ENCODE results near the gene GRIK2.

The GRIK2 gene

DNA sequence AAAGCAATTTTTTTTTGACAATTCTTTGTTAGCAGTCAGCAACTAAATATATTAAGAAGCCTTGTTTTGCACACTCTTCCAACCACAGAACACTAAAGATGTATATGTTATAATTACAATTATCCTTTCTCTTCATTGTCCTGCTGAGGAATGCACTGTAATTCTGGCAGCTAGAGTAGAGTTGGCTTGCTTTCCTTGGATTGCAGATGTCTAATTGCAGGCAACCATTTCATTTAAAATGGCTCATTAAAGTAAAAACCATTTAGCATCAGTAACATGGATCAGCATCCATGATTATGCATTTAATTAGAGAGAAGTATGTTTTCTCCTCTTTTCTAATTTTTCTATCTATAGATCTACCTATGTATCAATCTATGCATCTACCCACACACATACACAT is 335.4 kb downstream of the GRIK2 start:
- no peak for FAIRE-seq

DNA sequence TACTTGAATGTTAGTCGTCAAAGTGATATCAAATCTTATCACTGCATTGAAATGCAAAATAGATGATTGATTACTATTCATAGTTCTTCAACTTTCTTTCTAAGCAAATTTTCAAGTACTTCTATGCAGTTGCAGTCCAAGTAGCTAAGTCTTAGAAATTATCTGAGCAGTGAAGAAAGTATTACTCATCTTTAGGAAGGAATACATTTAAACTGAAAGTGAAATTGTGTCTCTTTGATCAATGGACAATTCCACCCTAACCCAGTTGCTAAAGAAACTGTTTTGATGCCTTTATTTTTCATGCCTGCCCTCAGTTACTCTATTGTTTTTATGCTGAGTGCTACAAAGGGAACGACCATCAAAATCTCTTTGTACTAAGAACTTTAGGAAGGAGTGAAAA is 337.4 kb downstream of the GRIK2 start:
- FAIRE-seq: no peak

DNA sequence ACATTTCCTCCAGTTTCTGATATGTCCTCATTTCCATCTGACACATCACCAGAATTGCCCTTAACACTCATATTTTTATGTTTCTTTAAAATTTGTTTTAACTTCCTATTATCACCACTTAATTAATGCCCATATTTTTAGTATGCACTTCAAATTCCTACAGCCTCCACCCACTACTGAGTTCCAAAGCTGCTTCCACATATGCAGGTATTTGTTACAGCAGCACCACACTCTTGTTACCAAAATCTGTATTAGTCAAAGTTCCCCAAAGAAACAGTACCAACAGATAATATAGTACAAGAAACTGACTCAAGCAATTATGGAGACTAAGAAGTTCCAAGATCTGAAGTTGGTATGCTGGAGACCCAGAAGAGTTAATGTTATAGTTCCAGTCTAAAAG is 340.4 kb downstream of the GRIK2 start:
- FAIRE-seq: no peak

DNA sequence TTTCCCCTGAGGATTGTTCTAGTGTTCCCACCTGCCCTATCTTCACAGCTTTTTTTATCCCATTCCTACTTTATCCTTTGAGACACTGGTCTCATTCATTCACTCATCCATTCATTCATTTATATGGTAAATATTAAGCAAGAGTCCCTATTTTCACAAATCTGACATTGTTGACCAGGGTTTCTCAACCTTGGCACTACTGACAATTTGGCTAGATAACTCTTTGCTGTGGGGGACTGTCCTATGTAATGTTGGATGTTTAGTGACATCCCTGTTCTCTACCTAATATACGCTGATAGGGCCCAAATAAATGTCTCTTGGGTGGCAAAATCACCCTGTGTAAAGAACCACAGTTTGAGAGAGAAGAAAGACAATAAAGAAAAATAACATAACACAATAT is 345.0 kb downstream of the GRIK2 start:
- no peak for FAIRE-seq

DNA sequence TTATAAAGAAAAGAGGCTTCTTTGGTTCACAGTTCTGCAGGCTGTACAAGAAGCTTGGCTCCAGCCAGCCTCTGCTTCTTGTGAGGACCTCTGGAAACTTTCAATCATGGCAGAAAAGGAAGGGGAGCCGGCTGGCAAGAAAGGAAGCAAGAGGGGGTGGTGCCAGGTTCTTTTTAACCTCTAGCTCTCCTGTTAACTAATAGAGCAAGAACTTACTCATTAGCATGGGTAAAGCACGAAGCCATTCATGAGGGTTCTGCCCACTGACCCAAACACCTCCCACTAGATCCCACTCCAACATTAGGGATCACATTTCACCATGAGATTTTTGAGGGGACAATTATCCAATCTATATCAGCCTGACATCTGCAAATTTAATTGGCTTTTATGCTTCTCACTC is 347.1 kb downstream of the GRIK2 start:
- no peak for FAIRE-seq

DNA sequence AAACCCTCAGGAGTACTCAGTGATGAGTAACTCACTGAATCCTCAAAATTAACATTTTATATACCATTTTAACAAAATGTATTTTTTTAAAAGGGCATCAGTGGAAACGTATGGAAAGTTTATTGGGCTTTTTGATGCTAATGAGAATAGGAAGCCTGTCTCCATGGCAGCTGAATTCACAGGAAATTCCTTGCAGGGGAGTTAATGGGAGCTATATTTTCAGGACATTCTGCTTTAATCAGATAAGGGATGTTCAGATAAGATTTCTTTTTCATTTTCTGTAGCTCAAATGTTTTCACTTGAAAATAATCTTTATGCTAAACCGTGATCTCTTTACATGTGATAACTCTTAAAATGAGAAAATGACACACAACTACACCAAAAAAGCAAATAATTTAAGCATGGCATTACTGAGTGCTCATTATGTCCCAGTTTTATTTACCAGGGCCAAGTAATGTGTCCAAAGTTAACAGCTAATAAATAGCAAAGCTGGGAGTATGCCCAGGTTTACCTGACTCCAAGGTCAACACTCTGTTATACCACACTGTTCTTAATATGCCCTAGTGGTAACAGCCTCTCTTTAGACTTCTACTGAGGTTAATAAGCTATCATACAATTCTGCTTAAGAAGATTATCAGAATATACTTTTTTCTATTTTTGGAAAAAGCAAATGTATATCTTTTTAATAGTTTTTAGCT is 348.1 kb downstream of the GRIK2 start:
- FAIRE-seq: no peak

DNA sequence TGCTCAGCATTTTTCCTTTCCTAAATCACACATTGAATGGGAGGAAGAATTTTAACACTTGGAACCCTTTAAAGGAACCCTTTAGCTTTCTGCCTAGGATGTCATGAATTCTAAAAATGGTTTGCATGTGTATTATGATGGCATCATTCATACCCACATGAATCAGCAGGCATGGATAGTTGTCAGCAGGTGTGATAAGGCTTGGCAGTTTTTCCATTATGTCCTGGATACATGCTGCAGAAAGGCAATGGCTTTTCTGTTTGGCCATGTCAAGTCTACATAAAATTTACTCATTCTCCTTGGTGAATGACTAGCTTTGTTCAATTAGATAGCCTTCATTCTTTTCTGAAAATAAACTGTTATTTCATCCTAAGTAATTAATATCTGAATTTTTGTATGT is 353.7 kb downstream of the GRIK2 start:
- no peak for FAIRE-seq

DNA sequence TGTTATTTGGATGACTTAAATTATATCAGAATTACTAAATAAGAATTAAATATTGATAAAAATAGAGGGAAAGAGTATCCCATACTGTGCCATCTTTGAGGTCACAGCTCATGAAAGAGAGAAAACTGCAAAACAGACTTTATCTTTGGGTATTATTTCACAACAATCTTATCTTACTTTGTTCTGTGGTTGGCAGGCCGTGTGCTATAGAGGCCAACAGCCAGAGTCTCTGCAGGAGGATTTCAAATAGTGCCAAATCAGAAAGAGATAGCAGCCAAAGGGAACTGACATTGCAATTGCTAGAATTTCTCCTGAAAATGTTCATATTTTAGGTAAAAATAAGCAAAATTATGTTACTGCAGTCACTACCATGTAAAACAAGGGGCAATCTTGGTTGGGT is 354.2 kb downstream of the GRIK2 start:
- no peak for FAIRE-seq

DNA sequence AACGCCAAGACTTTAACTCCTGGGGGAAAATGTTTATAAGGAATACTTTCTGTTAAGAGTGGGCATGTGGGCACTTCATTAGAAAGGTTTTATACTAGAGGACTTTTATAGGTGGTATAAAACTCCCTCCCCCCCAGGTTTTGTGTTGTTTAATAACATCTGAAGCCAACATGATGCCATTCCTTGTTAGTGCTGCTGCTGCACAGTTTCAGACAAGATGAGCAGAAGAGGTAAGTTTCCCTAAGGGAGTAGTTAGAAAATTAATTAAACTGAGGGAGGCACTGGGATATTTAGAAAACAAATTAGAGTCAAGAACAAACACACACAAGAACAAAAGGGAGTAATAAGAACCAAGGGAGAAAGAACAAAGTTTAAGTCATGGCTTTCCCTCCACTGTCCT is 362.4 kb downstream of the GRIK2 start:
- FAIRE-seq: no peak

DNA sequence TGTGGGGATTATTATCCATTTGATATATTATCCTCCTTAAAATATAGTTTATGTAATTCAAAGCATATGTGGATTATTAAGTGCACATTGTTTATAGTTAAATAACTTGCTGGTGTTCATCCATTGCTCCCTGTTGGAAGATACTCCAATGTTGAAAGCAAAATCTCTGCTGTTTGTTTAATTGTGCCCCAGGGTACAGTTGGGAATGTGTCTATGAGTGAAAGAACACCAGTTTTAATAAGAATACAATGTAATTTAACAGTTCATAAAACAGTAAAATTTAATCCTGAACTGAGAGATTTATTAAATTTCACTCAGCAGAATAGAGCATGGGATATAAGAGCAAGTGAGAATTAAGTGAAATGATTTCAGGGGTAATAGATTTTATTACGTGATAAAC is 364.9 kb downstream of the GRIK2 start:
- no peak for FAIRE-seq

DNA sequence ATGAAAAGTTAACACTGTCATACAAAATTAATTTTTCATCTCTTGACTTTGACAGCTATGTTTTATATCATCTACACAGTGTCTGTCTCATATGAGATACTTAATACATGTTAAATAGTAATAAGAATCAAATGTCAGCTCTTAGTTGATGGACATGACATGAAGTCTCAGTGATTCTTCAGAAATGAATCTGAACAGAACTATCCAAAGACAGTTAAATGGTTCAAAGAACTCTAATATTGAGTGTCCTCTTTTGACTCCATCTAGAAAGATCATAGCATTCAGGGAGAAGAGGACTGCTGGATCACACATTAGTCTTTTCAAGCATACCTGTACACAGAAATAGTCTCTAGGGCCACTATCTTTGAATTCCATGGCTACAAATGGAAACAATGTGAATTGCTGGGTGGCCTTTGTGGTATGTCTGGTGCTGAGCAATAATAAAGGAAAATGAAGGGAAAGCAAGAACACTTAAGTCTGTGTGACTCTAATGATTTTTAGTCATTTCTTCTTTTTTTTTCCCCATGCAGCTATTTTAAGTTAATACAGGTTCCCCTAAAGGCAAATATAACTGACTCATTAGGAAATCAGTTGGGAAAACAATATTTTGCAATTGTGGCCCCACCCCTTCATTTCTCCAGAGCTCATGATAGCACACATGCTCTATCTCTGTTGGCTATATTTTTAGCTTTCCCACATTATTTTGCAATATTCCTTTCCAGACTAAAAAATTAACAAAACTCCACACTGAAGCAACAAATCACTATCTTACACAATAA is 367.5 kb downstream of the GRIK2 start:
- FAIRE-seq: no peak

DNA sequence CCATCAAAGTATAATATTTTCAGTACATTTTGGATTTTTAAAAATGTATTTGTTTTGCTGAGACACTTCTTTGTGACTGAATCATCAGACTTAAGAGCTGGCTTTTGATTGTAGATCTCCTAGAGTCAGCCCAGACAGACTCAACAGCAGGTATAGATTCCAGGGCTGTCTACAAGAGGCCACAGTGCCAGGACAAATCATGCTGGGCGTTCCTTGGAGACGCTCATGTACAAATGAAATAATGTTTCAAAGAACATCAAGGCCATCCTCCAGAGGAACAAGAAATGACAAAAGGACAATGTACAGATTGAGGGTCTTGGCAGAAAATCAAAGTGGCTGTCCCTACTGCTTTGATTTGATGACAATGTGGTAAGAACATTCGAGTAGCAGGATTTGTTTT is 369.3 kb downstream of the GRIK2 start:
- FAIRE-seq: no peak

DNA sequence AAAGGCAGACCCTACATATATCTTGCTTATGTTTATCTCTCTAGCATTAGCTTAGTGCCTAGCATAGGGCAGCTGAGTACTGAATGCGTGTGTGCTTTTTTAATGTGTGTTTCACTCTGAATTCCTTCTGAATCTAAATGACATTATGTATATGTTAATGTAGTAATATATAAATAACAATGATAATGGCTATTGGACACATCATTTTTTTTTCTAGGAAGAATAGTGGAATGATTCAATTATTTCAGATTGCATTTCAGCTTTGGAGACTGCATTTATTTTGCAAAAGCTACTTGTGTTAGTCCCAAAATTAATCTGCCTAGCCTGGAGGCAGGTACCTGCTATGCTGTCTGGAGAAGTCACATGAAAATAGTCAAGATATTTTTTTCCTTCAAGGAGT is 371.8 kb downstream of the GRIK2 start:
- FAIRE-seq: no peak

DNA sequence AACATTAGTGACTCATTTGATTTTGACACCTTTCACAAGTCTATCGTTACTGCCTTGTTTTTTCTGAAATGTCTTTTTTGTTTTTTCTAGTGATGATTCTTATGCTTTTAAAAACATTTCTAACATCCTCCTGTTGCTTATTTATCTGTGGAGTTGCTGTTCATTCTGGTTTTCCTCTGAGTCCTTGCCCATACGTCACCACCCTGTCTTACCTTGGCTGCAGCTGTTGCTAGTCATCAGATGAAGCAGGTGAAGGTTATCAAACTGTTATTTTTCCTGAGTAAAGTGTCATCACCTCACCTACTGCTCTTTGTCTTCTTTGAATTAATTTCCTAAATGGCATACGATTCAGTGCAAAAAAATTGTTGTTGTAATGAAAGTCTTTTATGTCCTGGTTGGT is 376.6 kb downstream of the GRIK2 start:
- no peak for FAIRE-seq

DNA sequence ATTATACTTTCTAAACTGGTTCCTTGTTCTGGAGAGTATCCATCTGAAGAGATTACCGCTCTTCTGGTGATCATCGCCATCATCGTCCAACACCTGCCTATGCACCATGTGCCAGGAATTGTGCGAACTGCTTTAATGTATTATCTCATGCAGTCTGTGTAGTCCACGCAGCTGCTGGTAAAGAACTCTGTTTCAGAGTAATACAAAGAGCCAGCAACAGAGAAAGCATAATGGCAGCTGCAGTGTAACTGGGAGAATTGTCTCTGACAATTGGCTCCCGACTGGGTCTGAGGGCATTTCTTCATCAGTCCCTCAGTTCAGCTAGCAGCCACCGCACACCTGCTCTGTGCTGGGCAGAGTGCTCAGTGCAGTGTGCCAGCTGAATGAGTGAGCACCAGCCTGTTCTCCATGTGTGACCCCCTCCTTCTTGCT is 383.4 kb downstream of the GRIK2 start:
- FAIRE-seq: no peak

DNA sequence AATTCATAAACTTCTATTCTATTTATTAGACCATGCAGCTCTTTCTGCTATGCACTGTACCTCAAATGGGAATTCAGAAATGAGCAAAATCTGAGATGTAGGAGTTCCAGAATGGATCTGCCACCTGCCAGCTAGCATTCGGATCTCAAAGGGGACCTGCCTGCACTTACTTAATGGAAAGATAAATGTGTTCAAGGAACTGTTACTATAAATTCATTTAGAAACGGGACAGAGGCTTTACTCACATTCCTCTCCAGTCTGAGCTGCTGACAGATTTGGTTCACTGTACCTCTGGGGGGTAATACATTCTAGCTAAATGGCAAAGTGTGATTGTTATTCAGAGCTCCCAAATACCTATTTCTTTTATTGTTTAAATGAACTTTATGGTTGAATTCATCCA is 384.1 kb downstream of the GRIK2 start:
- FAIRE-seq: no peak

DNA sequence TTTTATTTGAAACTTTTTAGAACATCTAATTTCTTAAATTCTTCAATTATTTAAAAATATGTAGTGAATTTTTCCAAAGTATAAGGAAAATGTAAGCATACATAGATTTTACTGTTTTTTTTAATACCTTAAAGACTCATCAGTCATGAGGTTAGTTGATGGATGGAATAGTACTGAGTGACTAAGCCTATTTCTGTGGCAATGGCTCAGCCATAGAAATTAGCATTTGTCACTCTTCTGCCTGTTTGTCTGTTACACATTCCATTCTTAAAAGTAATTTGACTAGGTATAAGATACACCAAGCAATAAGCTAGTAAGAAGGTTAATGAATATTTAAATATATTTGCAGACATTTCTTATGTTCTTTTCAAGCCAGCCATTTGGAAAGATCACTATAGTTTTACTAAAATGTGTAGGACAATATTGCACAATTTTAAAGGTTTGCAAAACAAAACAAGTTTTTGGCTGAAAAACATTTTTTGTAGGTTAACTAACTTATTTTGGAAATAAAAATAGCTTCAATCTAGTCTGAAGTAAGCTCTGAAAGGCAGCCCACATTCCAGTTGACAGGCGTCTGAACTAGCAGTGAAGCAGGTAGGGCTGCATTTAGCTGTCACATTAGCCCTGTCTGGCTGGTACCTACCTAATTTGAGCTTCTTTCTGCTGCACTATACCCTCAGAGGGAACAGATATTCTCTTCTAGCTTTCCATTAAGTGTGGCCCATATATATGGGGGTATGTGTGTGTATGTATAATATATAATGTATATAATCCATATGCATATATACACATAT is 385.7 kb downstream of the GRIK2 start:
- no peak for FAIRE-seq

DNA sequence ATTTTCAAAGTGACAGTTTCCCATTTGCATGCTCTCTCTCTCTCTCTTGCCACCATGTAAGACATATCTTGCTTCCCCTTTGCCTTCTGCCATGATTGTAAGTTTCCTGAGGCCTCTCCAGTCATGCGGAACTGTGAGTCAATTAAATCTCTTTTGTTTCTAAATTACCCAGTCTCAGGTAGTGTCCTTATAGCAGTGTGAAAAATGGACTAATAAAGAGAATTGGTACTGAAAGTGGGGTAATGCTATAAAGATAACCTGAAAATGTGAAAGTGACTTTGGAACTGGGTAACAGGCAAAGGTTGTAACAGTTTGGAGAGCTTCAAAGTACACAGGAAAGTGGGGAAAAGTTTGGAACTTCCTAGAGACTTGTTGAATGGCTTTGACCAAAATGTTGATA is 389.8 kb downstream of the GRIK2 start:
- FAIRE-seq: no peak

DNA sequence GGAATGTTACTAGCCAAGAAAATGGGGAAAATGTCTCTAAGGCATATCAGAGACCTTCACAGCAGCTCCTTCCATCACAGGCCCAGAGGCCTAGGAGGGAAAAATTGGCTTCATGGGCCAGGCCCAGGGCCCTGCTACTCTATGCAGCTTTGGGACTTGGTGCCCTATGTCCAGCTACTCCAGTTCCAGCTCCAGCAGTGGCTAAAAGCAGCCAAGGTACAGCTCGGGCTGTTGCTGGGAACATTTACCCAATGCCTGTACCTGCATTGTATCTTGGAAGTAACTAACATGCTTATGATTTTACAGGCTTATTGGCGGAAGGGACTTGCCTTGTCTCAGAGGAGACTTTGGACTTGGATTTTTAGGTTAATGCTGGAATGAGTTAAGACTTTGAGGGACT is 390.6 kb downstream of the GRIK2 start:
- no peak for FAIRE-seq

DNA sequence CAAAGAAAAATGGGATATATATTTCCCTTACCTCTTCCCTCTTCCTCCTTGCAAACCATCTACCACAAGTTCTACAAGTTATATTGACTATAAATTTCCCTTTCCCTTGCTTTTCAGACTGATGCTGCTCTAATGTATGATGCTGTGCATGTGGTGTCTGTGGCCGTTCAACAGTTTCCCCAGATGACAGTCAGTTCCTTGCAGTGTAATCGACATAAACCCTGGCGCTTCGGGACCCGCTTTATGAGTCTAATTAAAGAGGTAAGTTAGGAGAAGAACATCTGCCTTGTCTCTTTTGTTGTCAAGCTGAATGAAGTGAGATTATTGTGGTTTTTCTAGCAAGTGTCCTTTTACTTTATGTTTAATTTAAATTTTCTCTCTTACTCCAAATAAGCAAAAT is 406.0 kb downstream of the GRIK2 start:
- FAIRE-seq: no peak

DNA sequence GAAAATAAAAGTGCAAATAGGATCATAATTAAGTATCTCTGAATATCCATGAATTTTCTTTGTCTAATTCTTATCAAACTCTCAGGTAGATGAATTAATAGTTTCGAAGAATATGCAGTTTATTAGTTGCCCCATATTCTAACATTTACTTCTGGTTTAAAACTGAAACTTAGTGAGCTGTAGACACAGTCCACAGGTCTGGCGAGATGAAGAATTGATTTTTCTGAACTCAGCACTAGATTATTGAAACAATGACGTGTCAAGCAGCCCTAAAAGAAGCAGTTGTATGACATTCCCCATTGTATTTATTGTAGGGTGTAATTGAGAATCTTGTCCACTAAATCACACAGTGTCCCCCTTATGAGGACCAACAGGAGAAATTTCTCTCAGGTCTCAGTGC is 407.1 kb downstream of the GRIK2 start:
- no peak for FAIRE-seq

DNA sequence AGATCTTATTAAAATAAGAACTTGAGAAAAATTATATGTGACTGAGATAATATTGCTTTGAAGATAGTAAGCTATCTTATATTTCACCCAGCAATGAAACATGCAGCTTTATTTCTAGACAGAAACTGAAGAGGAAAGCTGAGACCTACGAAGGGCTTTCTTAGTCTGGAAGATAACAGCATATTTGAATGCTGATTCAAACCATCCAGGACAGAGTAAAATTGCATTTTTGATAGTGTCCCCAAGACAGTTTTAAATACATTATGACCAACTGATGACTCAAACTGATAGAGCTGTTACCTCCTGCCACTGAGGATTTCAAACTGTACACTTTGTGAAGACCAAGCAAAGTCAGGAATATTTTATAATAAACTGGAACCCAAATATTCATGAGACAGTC is 409.6 kb downstream of the GRIK2 start:
- FAIRE-seq: no peak

DNA sequence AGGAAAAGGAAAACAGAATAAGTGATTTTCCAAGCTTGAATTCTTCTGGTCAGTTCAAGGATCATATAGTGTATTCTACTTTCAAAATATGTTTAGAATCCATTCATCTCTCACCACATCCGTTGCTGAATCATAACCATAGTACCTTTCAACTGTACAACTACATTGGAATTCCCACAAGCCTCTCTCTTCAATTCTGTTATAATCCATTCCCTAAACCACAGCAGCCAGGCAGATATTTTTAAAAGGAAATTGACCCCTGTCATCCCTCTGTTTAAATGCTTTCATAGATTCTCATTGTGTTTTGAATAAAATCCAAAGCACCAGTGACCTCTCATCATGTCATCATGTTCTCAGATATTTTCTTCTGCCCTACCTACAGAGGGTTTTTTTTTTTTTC is 412.7 kb downstream of the GRIK2 start:
- no peak for FAIRE-seq

DNA sequence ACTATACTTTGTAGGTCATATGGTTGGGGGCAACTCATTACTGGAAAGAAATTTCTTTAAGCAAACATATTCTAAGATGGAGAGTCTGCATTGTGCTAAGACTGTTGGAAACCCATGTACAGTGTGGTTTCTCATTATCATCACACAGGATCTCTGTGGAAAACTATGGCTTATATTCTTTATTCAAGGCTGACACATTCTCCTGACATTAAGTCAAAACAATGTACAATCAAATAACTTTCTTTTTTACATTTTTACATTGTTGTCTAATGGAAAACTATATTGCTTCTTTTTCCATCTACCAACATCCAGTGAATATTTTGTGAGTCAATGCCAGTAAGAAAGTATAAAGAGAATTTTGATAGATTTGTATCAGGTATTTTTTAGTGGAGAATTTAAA is 417.6 kb downstream of the GRIK2 start:
- no peak for FAIRE-seq
